ENCODE results near the gene HIVEP3. TPM values are rescaled to one million over a fixed set of nuclear protein-coding genes. Genes with fewer than 3 reads are reported as not detected.
"Not testable (repeated sequence)": the region's sequence is repeated elsewhere in the genome, so short reads cannot be mapped to it uniquely, and the experiment has no call there.

The HIVEP3 gene
- total RNA-seq: 0.87 and 1.8 TPM in 2 replicates

DNA sequence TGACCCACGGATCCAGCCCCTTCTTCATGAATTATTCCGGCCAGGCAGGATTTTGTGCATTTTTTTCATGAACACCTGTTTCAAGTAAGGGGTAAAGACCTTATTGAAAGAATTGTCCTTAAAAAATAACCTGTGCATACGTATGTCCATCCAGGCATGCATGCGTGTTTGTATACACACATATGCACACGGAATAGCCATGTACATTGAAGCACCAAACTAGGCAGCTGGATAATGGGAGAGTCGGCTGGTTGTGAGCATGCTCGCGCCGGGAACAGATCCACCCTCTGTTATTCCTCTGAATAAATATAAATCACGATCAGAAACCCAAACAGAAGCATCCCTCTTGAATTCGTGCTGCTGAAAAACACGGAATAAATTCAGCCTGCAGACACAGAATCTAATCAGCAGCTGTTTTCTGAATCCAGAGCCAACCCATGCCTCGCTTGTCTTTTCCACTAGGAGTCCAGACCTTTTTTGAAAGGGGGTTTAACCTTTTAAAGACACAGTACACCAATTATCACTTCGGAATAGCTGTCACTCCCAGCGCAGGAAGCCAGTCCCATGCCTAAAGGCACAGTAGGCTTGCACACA lies at the start of gene HIVEP3:
Gene HIVEP3 (minus strand): TSS at position 473 of the 594 bp plus-strand sequence.
- peak; percentile 24 to 30 for DNase-seq (ENCODE audit: low read depth in 2 of 2)

DNA sequence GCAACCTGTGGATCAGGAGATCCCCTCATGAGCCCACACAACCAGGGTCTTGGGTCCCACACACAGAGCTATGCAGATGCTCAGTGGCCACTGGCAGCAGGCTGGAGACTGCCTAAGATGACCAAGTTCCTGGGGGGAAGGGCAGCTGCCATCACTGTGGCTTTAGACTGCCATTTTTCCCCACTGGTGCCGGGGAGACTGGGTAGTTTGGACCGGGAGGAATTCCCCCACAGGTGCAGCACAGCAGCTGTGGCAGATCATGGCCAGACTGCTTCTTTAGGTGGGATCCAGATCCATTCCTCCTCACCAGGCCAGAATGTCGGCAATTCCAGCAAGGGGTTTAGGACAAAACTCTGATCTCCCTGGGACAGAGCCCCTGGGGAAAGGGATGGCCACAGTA lies 45.7 kb upstream of the HIVEP3 start:
- DNase-seq (ENCODE audit: low read depth in 2 of 2): no peak

DNA sequence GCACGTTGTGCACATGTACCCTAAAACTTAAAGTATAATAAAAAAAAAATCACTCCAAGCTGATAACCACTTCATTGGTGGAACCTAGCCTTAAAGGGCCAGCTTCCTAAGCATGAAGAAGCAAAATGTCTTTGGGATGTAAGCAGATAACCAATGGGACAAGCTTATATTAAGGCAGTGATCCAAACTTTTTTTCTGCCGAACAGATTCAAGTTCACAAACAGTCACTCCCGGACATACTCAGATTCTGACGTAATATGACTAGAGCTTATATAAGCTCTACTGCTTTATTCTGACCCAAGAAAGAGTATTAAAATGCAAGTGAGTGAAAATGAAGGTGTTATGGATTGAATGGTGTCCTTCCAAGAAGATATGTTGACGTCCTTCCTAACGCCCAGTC lies 44.9 kb upstream of the HIVEP3 start:
- no peak for DNase-seq (ENCODE audit: low read depth in 2 of 2)

DNA sequence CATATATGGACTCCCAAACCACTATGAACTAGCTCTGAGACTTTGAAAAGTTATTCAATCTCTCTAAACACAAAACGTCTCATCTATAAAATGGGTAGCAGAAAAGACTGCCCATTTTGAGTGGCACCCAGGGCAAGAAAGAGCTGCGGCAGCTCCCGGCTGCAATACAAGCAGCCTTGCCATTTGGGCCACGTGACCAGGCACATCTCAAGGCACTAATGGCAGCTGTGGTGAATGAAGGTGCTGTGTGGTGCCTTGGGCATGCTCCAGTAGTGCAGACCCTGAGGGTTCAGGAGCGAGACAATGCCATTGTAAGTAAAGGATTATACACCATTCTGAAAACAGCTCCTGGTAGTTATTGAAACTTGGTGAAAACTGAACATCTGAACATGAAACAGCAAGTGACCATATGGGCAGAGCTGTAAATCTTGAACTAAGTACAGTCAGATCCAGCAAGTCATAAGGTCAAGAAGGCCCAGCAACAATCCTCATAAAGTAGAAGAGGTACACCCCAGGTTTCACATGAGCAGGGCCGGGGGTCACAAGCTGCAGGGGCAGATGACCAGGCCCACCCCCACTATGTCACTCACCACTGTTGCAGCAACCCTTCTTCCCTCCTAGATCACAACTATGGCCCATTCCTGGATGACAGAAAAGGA lies 39.4 kb upstream of the HIVEP3 start:
- no peak for DNase-seq (ENCODE audit: low read depth in 2 of 2)

DNA sequence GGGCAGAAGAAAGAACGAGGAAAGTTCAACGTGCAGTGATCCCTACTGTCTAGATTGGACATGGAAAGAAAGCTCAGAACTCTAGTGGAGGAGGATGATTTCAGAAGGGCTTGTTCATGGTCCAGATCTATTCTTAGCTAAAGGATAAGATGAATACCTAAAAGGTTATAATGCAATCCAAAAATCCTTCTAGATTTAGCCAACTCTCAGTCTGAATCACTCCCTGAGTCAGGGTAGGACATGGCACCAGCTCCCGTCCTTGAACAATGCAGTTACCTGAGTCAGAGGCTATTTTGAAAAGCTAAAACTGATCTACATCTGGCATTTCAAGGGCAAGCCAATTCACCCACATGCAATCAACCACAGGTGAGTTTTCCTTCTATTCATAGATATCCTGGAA lies 38.8 kb upstream of the HIVEP3 start:
- DNase-seq (ENCODE audit: low read depth in 2 of 2): peak in 1 of 2 donors; percentile 34

DNA sequence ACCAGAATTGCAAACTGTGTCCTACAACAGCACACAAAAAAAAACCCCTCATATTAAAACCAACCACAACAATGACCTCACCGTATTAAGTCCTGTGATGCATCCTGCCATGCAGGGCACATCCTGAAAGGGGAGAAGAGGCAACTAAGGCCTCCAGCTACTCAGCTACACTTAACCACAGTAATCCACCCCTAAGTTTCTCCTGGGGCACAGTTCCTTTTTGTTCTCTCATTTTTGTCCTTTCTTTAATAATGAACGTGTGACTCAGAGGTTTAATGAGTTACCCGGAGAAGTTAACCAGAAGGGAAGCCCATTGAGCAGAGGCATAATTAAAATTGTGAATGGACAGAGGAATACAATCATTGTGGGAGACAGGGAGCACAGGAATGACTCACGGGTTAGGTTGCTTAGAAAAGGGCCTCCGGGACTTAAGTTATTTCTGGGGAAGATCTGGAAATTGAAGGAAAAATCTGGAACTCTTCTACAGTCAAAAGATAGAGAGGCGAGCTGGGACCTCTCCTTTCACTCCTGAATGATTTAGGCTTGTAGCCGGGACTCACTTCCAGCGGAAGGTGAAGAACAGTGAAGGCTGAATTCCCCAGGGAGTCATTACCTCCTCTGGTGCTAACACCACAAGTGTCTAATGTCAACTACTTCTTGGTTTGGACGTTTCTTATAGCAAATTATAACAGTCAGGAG lies 36.9 kb upstream of the HIVEP3 start:
- DNase-seq (ENCODE audit: low read depth in 2 of 2): peak; percentile 57 to 88

DNA sequence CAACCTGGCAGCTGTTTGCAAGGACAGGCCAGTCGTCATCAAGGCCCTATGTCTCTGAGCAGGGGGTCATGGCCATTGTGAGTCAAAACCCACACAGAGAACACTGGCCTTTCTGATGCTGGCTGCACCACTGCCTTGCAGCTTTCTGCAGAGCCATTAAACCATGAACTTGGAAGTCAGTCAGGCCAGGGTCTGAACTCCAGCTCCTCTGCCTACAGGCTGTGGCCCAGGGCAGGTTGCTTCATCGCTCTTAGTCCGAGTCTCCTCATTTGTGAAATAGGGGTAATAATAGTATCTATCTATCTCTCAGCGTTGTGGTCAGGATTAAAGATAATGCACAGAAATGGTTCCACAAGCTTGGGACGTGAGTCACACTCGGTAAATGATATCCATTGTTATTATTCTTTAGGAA lies 35.8 kb upstream of the HIVEP3 start:
- peak; percentile 25 to 77 for DNase-seq (ENCODE audit: low read depth in 2 of 2)

DNA sequence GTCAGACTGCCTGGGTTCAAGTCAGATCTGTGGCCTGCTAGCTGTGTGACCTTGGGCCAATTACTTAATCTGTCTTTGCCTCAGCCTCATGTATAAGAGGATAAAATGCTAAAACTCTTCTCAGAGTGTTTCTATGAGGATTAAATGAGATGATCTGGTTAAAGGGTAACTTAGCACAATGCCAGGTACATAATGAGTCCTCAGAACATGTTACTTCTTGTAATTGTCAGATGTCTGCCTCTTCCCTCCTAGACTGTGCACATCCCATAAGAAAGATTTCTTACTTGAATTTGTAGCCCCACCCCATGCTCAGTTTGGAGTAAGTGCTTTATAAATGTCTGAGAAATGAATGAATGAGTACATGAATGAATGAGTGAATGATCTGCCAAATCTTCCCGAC lies 34.6 kb upstream of the HIVEP3 start:
- DNase-seq (ENCODE audit: low read depth in 2 of 2): no peak

DNA sequence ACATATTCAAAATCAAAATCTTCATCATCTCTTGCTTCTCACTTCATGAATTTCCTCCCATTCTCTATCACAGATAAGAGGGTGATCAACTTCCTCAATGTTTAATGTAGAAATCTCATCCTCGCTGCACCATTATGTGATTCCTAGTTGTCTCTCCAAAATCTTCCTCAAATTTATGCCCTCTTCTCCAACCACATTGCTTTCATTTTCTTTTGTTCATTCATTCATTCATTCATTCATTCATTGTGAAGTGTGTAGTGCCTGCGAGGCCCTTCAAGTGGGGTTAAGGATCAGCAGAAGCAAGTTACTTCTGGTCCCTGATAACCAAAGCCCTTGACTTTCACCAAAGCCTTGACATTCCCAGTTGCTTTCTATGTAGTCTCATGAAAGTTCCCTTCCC lies 33.5 kb upstream of the HIVEP3 start:
- no peak for DNase-seq (ENCODE audit: low read depth in 2 of 2)

DNA sequence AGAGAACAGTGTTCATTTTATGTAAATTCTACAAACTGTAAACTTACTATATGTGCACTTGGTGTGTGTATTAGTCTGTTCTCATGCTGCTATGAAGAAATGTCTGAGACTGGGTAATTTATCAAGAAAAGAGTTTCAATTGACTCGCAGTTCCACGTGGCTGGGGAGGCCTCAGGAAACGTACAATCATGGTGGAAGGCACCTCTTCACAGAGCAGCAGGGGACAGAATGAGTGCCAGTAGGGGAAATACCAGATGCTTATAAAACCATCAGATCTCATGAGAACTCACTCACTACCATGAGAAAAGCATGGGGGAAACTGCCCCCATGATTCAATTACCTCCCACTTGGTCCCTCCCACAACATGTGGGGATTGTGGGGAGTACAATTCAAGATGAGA lies 32.8 kb upstream of the HIVEP3 start:
- DNase-seq (ENCODE audit: low read depth in 2 of 2): not testable (repeated sequence)

DNA sequence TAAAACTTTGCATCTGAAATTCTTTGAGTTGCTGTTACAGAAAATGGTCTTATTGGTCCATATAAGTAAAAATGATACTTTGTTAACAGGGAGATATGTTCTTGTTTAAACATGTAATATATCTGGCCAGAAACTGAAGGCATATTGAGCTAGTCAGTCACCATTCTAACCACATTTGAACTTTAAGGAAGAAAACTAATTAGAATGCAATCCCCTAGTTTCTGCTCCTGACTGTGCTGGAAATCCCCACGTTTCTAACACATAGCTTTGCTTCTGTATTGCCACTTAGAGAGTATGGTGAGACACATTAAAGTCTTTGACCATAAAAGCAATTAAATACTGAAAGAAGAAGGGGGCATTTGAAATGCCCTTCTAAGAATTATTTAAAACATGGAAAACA lies 32.1 kb upstream of the HIVEP3 start:
- no peak for DNase-seq (ENCODE audit: low read depth in 2 of 2)

DNA sequence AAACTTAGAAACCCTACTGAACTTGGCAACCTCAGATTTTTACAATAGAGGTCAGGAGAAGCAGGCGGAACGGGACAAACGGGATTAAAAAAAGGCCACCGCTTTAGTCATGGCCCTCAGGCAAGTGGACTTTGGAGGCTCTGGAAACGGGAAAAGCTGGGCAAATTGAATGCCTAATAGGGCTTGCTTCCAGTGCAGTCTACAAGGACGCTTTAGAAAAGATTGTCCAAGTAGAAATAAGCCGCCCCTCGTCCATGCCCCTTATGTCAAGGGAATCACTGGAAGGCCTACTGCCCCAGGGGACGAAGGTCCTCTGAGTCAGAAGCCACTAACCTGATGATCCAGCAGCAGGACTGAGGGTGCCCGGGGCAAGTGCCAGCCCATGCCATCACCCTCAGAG lies 27.2 kb upstream of the HIVEP3 start:
- not testable (repeated sequence) for DNase-seq (ENCODE audit: low read depth in 2 of 2)

DNA sequence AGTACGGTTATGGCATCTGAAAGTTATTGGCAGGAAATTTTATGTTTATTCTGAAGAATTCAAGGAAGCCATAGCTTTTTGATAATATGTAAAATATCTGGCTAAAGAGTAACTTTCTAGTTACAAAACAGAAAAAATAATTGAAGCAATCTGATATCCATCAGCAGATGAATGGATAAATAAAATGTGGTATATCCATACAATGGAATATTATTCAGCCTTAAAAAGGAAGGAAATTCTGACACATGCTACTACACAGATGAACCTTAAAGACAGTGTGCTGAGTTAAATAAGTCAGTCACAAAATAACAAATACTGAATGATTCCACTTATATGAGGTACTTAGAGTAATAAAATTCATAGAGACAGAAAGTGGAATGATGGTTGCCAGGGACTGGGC lies 25.0 kb upstream of the HIVEP3 start:
- no peak for DNase-seq (ENCODE audit: low read depth in 2 of 2)

DNA sequence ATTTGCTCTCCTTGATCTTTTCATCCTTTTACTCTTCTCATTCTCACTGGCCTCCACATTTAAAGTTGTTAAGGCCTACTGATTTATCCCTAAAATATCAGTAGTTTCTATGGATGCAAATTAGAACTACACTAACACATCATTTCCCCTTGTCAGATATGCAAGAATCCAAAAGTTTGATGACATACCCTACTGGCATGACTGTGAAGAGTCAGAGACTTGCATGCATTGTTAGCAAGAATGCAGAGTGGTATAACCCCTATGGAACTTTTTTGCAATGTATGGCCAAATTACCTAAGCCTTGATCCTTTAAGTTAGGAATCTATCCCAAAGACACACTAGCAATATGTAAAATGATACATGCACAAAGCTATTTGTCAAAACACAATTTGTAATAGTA lies 23.6 kb upstream of the HIVEP3 start:
- DNase-seq (ENCODE audit: low read depth in 2 of 2): no peak

DNA sequence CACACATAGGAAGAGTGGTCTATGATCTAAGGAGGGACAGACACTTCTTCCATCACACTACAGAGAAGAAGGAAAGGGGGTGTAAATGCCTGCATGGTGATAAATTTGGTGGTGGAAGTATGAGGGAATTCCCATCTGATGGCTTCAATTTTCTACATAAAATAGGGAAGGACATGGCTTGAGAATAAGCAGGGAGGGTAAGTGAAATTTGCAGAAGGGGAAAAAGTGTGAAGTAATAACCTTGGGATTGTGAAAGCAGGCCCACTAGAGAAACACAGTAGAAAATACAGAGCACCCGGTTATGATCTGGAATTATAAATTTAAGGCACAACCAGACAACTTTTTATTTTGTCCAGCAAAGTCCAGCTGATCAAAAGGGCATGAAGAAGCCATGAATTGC lies 22.7 kb upstream of the HIVEP3 start:
- DNase-seq (ENCODE audit: low read depth in 2 of 2): no peak

DNA sequence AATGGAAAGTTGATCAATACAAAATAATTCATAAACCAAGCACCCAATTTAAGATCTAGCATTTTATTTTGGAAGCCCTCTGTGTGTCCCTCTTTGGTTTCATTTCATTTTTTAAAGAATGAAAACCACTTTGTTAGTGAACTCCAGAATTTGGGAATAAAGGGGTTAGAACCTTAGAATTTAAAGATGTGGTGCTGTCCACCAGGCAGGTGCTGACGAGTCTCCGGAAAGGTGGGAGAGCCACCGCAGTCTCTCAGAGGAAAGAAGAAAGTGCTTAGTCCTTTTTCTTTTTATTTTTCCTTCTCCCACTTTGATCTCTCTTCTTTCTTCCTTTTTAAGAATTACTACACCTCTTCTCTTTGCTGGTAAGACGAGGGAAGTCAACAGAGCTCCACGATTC lies 20.5 kb upstream of the HIVEP3 start:
- DNase-seq (ENCODE audit: low read depth in 2 of 2): no peak

DNA sequence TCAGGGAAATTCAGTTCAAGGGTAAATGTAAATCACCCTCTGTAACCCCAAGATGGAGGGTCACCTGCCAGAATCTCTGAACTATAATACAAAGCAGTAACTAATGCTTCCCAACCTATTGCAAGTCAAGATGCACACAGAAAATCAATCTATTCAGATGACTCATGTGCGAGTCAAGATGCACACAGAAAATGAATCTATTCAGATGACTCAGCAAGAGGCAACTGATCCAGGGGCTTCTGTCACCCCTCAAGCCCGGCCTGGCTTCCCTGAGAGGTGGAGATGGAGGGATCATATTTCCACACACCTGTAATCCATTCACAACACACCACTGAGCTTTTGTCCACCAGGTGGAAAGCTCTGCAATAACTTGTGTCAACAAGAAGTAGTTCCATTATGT lies 17.4 kb upstream of the HIVEP3 start:
- DNase-seq (ENCODE audit: low read depth in 2 of 2): peak in 1 of 2 donors; percentile 47

DNA sequence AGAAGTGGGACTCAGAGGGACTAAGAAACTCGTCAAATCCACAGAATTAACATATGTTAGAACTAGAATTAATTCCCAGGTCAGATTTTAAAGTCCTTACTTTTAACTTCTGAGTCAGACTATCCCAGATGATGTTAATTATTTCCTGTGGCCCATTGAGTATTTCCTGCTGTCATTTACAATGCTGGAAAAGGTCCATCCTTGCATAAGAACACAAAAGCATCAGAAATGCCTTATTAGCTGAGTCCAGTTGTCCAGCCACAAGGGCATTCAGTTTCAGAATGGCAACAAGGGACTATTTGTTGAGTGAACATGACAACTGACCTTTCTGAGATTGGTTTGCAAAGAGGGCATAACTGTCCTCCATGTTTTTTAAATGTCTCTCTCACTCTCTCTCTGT lies 16.5 kb upstream of the HIVEP3 start:
- peak; percentile 40 to 74 for DNase-seq (ENCODE audit: low read depth in 2 of 2)

DNA sequence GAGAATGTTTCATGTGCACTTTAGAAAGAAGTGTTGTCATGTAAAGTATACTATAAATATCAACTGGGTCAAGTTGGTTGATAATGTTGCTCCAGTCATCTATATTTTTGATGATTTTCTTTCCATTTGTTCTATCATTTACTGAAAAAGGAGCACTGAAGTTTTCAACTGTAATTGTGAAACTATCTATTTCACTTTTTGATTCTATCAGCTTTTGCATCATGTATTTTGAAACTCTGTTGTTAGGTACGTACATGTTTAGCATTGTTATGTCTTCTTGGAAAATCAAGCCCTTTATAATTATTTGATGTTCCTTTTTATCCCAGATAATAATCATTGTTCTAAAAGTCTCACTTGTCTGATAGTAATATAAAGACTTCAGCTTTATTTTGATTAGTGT lies 14.4 kb upstream of the HIVEP3 start:
- DNase-seq (ENCODE audit: low read depth in 2 of 2): no peak

DNA sequence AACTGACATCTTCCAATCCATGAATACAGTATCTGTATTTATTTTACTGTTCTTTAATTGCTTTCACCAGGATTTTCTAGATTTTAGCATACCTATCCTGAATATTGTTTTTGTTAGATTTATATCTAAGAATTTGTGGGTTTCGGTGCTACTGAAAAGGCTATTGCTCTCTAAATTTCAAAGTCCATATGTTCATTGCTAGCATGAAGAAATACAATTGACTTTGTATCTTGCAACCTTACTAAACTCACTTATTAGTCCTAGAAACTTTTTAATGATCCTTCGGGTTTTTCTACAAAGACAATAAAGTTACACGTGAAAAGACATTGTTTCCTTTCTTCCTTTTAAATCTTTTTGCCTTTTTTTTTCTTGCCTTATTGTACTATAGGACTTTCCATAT lies 12.9 kb upstream of the HIVEP3 start:
- no peak for DNase-seq (ENCODE audit: low read depth in 2 of 2)

DNA sequence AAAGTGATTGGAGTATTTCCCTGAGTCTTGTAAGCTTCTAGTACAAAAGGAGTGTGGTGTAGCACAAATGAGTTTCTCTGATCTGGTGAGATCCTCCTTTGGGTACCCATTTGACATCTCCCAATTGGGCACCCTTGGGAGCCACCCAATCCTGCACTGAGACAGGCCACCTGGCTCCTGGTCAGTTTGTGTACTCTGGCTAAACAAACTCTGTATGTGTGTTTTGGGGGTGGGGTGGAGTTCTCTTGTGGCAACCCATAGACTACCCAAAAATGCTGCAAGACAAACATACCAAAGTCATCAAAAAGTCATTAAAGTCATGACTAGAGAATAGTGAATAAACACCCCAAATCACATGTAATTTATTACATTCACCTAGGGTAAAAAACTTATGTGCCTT lies 8.4 kb upstream of the HIVEP3 start:
- no peak for DNase-seq (ENCODE audit: low read depth in 2 of 2)

DNA sequence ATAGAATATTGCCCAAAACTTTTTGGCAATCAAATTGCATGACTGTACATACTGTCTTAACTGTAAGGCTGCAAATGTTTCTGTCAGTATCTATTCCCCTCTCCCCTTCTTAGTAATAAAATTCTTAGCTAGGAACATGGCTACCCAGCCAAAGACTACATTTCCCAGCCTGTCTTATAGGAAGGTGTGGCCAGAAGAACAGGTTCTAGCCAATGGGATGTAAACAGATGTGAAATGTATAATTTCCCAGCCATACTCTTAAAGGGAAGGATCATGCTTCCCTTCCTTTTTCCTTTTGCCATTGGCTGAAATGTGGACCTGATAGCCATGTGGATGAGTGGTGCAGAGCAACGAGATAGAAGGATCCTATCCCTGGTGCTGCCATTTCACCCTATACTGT lies 7.0 kb upstream of the HIVEP3 start:
- DNase-seq (ENCODE audit: low read depth in 2 of 2): peak in 1 of 2 donors; percentile 10

DNA sequence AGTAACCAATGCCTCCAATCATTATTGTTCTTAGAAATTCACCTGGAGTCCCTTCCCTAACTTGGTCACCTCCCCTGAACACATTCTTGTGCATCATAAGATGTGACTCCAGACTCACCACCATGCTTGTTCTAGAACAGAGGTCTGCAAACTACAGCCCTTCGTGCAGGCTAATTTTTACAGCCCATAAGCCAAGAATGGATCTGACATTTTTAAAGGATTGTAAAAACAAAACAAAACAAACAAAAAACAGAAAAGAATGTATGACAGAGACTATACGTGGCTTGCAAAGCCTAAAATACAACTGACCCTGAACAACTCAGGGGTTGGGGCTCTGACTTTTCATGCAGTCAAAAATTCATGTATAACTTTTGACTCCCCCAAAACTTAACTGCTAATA lies 6.2 kb upstream of the HIVEP3 start:
- no peak for DNase-seq (ENCODE audit: low read depth in 2 of 2)
